Measurements from ENCODE around the gene SUDS3. TPM values are rescaled to one million over a fixed set of nuclear protein-coding genes. Genes with fewer than 3 reads are reported as not detected.

The SUDS3 gene
- total RNA-seq, result 10 to 100 TPM; 46.2 to 48.2 TPM

GRCh38 chr12:118376089-118377020 is at the start of gene SUDS3:
Gene SUDS3, plus strand, starts transcription at chr12:118376555. Its CDS starts 137 bp downstream, at chr12:118376692.
- TF ChIP-seq CTCF (IDR thresholded peaks at IDR 0.05), result peak; percentile 99
- no peaks in the 10 kb centered on the region for H3K27me3 ChIP-seq (replicated peaks; ENCODE audit: insufficient read depth)
- peaks cover 10% of the 10 kb centered on the region for H3K36me3 ChIP-seq
- H3K9me3 ChIP-seq, result no peaks in the 10 kb centered on the region
- DNase-seq (ENCODE audit: low spot score) (peak; percentile 84), ATAC-seq (ENCODE audit: insufficient number of reproducible peaks, low FRiP score, low read depth) (peak; percentile 57)
- peak within 1 kb of the TSS; percentile 88 to 92 for H3K27ac ChIP-seq
- H3K4me3 ChIP-seq, result peak within 1 kb of the TSS; percentile 85
- H3K4me1 ChIP-seq (ENCODE audit: control insufficient read depth in 1 of 2, low read depth in 2 of 2), result peaks cover 18 to 35% of the 10 kb centered on the region in 2 donors

GRCh38 chr12:118326991-118327390 is 49.4 kb upstream of the SUDS3 start:
- TF ChIP-seq CTCF (IDR thresholded peaks at IDR 0.05), result no peak
- no peaks in the 10 kb centered on the region for H3K9me3 ChIP-seq
- no peak for DNase-seq (ENCODE audit: low spot score)
- peaks cover 12 to 19% of the 10 kb centered on the region in 2 donors for H3K4me1 ChIP-seq (ENCODE audit: control insufficient read depth in 1 of 2, low read depth in 2 of 2)
- no peak for ATAC-seq (ENCODE audit: insufficient number of reproducible peaks, low FRiP score, low read depth)
- no peak overlapping the region for H3K4me3 ChIP-seq
- H3K27ac ChIP-seq, result no peak overlapping the region
- H3K36me3 ChIP-seq, result no peaks in the 10 kb centered on the region
- H3K27me3 ChIP-seq (replicated peaks; ENCODE audit: insufficient read depth), result no peaks in the 10 kb centered on the region

- DNase-seq (ENCODE audit: low spot score), result no peak
- ATAC-seq (ENCODE audit: insufficient number of reproducible peaks, low FRiP score, low read depth), result no peak
- no peaks in the 10 kb centered on the region for H3K36me3 ChIP-seq
- TF ChIP-seq CTCF (IDR thresholded peaks at IDR 0.05), result no peak
- no peak overlapping the region for H3K27ac ChIP-seq
- peaks cover 12 to 19% of the 10 kb centered on the region in 2 donors for H3K4me1 ChIP-seq (ENCODE audit: control insufficient read depth in 1 of 2, low read depth in 2 of 2)
- no peak overlapping the region for H3K4me3 ChIP-seq
- no peaks in the 10 kb centered on the region for H3K9me3 ChIP-seq
- H3K27me3 ChIP-seq (replicated peaks; ENCODE audit: insufficient read depth), result no peaks in the 10 kb centered on the region
Observed at GRCh38 chr12:118327391-118327790, 49.0 kb upstream of the SUDS3 start.

- Histone ChIP-seq H3K27ac (no peak overlapping the region), H3K27me3 (replicated peaks; ENCODE audit: insufficient read depth) (no peaks in the 10 kb centered on the region), H3K4me1 (ENCODE audit: control insufficient read depth in 1 of 2, low read depth in 2 of 2) (peaks cover 12 to 19% of the 10 kb centered on the region in 2 donors), H3K9me3 (no peaks in the 10 kb centered on the region), H3K36me3 (no peaks in the 10 kb centered on the region), H3K4me3 (no peak overlapping the region)
- TF ChIP-seq CTCF (IDR thresholded peaks at IDR 0.05), result no peak
- ATAC-seq (ENCODE audit: insufficient number of reproducible peaks, low FRiP score, low read depth) (no peak), DNase-seq (ENCODE audit: low spot score) (no peak)
Observed at GRCh38 chr12:118328486-118329330, 47.6 kb upstream of the SUDS3 start.
